ENCODE data around the gene MED16. TPM values are rescaled to one million over a fixed set of nuclear protein-coding genes. Genes with fewer than 3 reads are reported as not detected.

Gene MED16
- total RNA-seq, 1 experiment from 2014 or later: 66.9 TPM

GRCh38 chr19:907183-907853, 14.3 kb upstream of the MED16 start (continued):
- TF ChIP-seq ATF2 (CRISPR knock-in tag; IDR thresholded peaks at IDR 0.05; ENCODE audit: borderline replicate concordance, low read depth) (no peak), NFE2L1 (CRISPR knock-in tag; IDR thresholded peaks at IDR 0.05) (no peak), ATF3 (CRISPR knock-in tag; conservative IDR thresholded peaks at IDR 0.05) (no peak), ZNF263 (CRISPR knock-in tag; IDR thresholded peaks at IDR 0.05; ENCODE audit: low read depth) (no peak), PRRX2 (CRISPR knock-in tag; IDR thresholded peaks at IDR 0.05) (no peak), MAX (CRISPR knock-in tag; IDR thresholded peaks at IDR 0.05) (no peak)

GRCh38 chr19:906480-906879, 13.5 kb upstream of the MED16 start:
- no peak overlapping the region for H3K4me3 Mint-ChIP-seq
- DNase-seq (ENCODE audit: low spot score) (no peak), ATAC-seq (no peak)
- POLR2A ChIA-PET: no interaction called here
- TF ChIP-seq IRF1 (CRISPR knock-in tag; IDR thresholded peaks at IDR 0.05) (no peak), NR3C1 (CRISPR knock-in tag; conservative IDR thresholded peaks at IDR 0.05; ENCODE audit: low read depth) (no peak), JUN (CRISPR knock-in tag; IDR thresholded peaks at IDR 0.05) (no peak), SOX15 (CRISPR knock-in tag; IDR thresholded peaks at IDR 0.05) (no peak), CTCF (IDR thresholded peaks at IDR 0.05) (no peak)
- CTCF ChIA-PET: no interaction called here
- peaks cover 6% of the 10 kb centered on the region; the same call in 1 of the 2 replicates for H3K36me3 Mint-ChIP-seq
- H3K27ac Mint-ChIP-seq: no peak overlapping the region
- no peaks in the 10 kb centered on the region for H3K27me3 Mint-ChIP-seq (ENCODE audit: low read depth)
- H3K9me3 Mint-ChIP-seq: no peaks in the 10 kb centered on the region
- peaks cover 2% of the 10 kb centered on the region; the same call in 1 of the 2 replicates for H3K4me1 Mint-ChIP-seq

GRCh38 chr19:904545-904944, 11.6 kb upstream of the MED16 start:
- ChIA-PET POLR2A (interaction anchor here (0.6 kb wide), 1 partner anchor 131 kb away, joined by 3 read pairs; no protein-coding TSS in a partner anchor), CTCF (no interaction called here)
- H3K4me3 Mint-ChIP-seq: no peak overlapping the region
- DNase-seq (ENCODE audit: low spot score) (no peak), ATAC-seq (no peak)
- H3K36me3 Mint-ChIP-seq: 0 out of 2 replicates have a peak, but pooled peaks cover 3% of the 10 kb centered on the region
- no peaks in the 10 kb centered on the region for H3K9me3 Mint-ChIP-seq
- H3K4me1 Mint-ChIP-seq: peaks cover 2% of the 10 kb centered on the region; the same call in 1 of the 2 replicates
- H3K27me3 Mint-ChIP-seq (ENCODE audit: low read depth): no peaks in the 10 kb centered on the region
- TF ChIP-seq ZNF671 (CRISPR knock-in tag; IDR thresholded peaks at IDR 0.05) (no peak), JUN (CRISPR knock-in tag; IDR thresholded peaks at IDR 0.05) (no peak), EMX1 (CRISPR knock-in tag; IDR thresholded peaks at IDR 0.05) (no peak), ZNF263 (CRISPR knock-in tag; IDR thresholded peaks at IDR 0.05; ENCODE audit: low read depth) (no peak), E2F4 (CRISPR knock-in tag; IDR thresholded peaks at IDR 0.05; ENCODE audit: borderline replicate concordance, low read depth) (no peak), NR1H2 (CRISPR knock-in tag; IDR thresholded peaks at IDR 0.05) (no peak), NFYB (CRISPR knock-in tag; conservative IDR thresholded peaks at IDR 0.05; ENCODE audit: low read depth) (no peak), NR3C1 (CRISPR knock-in tag; conservative IDR thresholded peaks at IDR 0.05; ENCODE audit: low read depth) (no peak), ZMAT4 (CRISPR knock-in tag; IDR thresholded peaks at IDR 0.05) (no peak), MXD4 (CRISPR knock-in tag; IDR thresholded peaks at IDR 0.05; ENCODE audit: borderline replicate concordance) (no peak), TEAD1 (CRISPR knock-in tag; IDR thresholded peaks at IDR 0.05) (no peak)
- peak overlapping the region; percentile 21; the same call in 1 of the 2 replicates for H3K27ac Mint-ChIP-seq

All from WTC11 (cell line).